HCT116 (cell line): Measurements from ENCODE around the gene IGFL4.

ENCODE experiments used
- CEBPB ChIP-seq: IDR thresholded peaks from 2 replicates; pipeline ENCODE4 v1.6.1; 2012; ENCODE audit warnings: low read depth
- ELF1 ChIP-seq: IDR thresholded peaks from 2 replicates; pipeline ENCODE4 v1.6.1; 2012; ENCODE audit warnings: low read depth, borderline replicate concordance
- EZH2 ChIP-seq: fragments of 200-600 bp; sonication (generic); IDR thresholded peaks from 2 replicates; pipeline ENCODE4 v1.6.1; 2017; ENCODE audit warnings: antibody characterized with exemption, mixed run types
- FOSL1 ChIP-seq: IDR thresholded peaks from 2 replicates; pipeline ENCODE4 v1.6.1; 2012; ENCODE audit warnings: low read depth
- POLR2A ChIP-seq: IDR thresholded peaks from 2 replicates; pipeline ENCODE4 v1.7.0; 2011; ENCODE audit warnings: borderline replicate concordance; ENCODE audit not compliant: insufficient read depth, insufficient read length; ENCODE audit errors: extremely low read depth
- POLR2AphosphoS5 ChIP-seq: IDR thresholded peaks from 2 replicates; pipeline ENCODE4 v1.6.1; 2011; ENCODE audit warnings: mild to moderate bottlenecking, low read depth, low read length, moderate library complexity
- RAD21 ChIP-seq: IDR thresholded peaks from 2 replicates; pipeline ENCODE4 v1.6.1; 2012; ENCODE audit warnings: low read depth, mild to moderate bottlenecking
- YY1 ChIP-seq: IDR thresholded peaks from 2 replicates; pipeline ENCODE4 v1.6.1; 2011; ENCODE audit warnings: low read length, low read depth, moderate library complexity, mild to moderate bottlenecking; ENCODE audit not compliant: insufficient replicate concordance; ENCODE audit errors: extremely low read depth
- ZFX ChIP-seq: fragments of 450-650 bp; IDR thresholded peaks from 2 replicates; pipeline ENCODE4 v1.6.1; 2017
- TF ChIP-seq, protein P1 (sequence below), 3 experiments: fragments of 200-600 bp in 1 of 3; sonication (generic) in 1 of 3; IDR thresholded peaks in 2 of 3; conservative IDR thresholded peaks in 1 of 3; 2 replicates each; pipeline ENCODE4 v1.5.1; 2012 to 2017; ENCODE audit warnings: low read depth in 2 of 3, low read length in 2 of 3, antibody characterized with exemption in 1 of 3, borderline replicate concordance in 1 of 3, control low read depth in 1 of 3, mild to moderate bottlenecking in 1 of 3, mixed read lengths in 1 of 3, mixed run types in 1 of 3, moderate library complexity in 1 of 3; ENCODE audit not compliant: insufficient read depth in 1 of 3
- TF ChIP-seq, protein P2 (sequence below): IDR thresholded peaks from 2 replicates; pipeline ENCODE4 v1.6.1; 2012
- TF ChIP-seq, protein P3 (sequence below): IDR thresholded peaks from 2 replicates; pipeline ENCODE4 v1.6.1; 2012; ENCODE audit warnings: low read depth

DNA sequence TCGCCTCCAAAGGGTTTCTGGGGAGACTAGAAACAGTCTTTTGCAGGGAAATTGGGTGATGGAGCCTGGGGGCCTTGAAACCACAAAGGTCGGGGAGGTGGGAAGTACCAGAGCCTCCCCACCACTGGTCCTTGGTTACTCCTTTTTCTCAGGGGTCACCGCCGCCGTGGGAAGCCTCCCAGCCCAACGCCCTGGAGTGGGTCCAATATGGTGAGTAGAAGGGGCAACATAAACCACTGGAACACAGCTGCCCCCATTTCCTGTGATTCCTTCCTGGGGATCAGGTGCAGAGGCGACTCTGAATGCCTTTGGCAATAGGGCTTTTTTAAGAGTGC lies 23.7 kb downstream of the IGFL4 start:
- TF ChIP-seq POLR2A (no peak), EZH2 (no peak), RAD21 (no peak), YY1 (no peak), POLR2AphosphoS5 (no peak), FOSL1 (no peak), ELF1 (no peak), CEBPB (no peak), ZFX (no peak)
- TF ChIP-seq, protein P1, sequence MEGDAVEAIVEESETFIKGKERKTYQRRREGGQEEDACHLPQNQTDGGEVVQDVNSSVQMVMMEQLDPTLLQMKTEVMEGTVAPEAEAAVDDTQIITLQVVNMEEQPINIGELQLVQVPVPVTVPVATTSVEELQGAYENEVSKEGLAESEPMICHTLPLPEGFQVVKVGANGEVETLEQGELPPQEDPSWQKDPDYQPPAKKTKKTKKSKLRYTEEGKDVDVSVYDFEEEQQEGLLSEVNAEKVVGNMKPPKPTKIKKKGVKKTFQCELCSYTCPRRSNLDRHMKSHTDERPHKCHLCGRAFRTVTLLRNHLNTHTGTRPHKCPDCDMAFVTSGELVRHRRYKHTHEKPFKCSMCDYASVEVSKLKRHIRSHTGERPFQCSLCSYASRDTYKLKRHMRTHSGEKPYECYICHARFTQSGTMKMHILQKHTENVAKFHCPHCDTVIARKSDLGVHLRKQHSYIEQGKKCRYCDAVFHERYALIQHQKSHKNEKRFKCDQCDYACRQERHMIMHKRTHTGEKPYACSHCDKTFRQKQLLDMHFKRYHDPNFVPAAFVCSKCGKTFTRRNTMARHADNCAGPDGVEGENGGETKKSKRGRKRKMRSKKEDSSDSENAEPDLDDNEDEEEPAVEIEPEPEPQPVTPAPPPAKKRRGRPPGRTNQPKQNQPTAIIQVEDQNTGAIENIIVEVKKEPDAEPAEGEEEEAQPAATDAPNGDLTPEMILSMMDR (IDR thresholded peaks at IDR 0.05 in 2 of 3, conservative IDR thresholded peaks at IDR 0.05 in 1 of 3; ENCODE audit: borderline replicate concordance in 1 of 3, insufficient read depth in 1 of 3, low read depth in 2 of 3, low read length in 2 of 3) = no peak; a peak in 1 of 6 replicates
- TF ChIP-seq, protein P2, sequence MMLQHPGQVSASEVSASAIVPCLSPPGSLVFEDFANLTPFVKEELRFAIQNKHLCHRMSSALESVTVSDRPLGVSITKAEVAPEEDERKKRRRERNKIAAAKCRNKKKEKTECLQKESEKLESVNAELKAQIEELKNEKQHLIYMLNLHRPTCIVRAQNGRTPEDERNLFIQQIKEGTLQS = no peak
- TF ChIP-seq, protein P3, sequence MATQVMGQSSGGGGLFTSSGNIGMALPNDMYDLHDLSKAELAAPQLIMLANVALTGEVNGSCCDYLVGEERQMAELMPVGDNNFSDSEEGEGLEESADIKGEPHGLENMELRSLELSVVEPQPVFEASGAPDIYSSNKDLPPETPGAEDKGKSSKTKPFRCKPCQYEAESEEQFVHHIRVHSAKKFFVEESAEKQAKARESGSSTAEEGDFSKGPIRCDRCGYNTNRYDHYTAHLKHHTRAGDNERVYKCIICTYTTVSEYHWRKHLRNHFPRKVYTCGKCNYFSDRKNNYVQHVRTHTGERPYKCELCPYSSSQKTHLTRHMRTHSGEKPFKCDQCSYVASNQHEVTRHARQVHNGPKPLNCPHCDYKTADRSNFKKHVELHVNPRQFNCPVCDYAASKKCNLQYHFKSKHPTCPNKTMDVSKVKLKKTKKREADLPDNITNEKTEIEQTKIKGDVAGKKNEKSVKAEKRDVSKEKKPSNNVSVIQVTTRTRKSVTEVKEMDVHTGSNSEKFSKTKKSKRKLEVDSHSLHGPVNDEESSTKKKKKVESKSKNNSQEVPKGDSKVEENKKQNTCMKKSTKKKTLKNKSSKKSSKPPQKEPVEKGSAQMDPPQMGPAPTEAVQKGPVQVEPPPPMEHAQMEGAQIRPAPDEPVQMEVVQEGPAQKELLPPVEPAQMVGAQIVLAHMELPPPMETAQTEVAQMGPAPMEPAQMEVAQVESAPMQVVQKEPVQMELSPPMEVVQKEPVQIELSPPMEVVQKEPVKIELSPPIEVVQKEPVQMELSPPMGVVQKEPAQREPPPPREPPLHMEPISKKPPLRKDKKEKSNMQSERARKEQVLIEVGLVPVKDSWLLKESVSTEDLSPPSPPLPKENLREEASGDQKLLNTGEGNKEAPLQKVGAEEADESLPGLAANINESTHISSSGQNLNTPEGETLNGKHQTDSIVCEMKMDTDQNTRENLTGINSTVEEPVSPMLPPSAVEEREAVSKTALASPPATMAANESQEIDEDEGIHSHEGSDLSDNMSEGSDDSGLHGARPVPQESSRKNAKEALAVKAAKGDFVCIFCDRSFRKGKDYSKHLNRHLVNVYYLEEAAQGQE = no peak
